Sigmoid colon (tissue), 4 donors: ENCODE data around the gene ZNF507.

Experiments used
- POLR2A ChIP-seq, 2 donors: fragments of 450-650 bp; IDR thresholded peaks; one replicate each; pipeline ENCODE4 v1.6.1; 2016; ENCODE audit warnings: antibody characterized with exemption in 2 of 2, mild to moderate bottlenecking in 2 of 2, moderate library complexity in 2 of 2
- POLR2AphosphoS5 ChIP-seq, 4 donors: sonication (generic); formaldehyde crosslinking; IDR thresholded peaks; one replicate each; pipeline ENCODE4 v1.6.1; 2017; ENCODE audit warnings: antibody characterized with exemption in 4 of 4
- TF ChIP-seq, protein P1 (sequence below), 4 experiments: fragments of 450-650 bp in 3 of 4; fragments of 200-600 bp in 1 of 4; IDR thresholded peaks; one replicate each; pipeline ENCODE4 v1.5.1; 2016 to 2019; ENCODE audit warnings: antibody characterized with exemption in 4 of 4, mild to moderate bottlenecking in 3 of 4, moderate library complexity in 2 of 4

DNA sequence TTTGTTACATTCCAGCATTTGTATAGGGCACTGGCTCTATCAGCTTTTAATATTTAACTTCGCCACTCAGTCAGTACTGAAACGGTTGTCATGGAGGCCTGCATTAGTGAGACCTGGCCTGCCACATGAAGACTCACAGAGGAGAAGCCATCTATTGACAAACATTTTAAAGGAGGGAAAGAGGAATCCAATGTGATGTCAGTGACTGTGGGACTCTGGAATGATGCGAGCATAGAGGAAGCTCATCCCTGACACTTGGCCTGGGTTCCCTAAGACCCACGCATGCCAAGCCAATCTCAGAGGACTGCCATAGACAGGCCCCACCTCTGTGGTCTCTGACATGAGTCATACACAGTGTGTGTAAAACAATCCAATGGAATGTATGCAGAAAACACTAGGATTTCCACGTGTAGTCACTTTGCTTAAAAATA is 52.3 kb downstream of the ZNF507 start:
- TF ChIP-seq, protein P1, sequence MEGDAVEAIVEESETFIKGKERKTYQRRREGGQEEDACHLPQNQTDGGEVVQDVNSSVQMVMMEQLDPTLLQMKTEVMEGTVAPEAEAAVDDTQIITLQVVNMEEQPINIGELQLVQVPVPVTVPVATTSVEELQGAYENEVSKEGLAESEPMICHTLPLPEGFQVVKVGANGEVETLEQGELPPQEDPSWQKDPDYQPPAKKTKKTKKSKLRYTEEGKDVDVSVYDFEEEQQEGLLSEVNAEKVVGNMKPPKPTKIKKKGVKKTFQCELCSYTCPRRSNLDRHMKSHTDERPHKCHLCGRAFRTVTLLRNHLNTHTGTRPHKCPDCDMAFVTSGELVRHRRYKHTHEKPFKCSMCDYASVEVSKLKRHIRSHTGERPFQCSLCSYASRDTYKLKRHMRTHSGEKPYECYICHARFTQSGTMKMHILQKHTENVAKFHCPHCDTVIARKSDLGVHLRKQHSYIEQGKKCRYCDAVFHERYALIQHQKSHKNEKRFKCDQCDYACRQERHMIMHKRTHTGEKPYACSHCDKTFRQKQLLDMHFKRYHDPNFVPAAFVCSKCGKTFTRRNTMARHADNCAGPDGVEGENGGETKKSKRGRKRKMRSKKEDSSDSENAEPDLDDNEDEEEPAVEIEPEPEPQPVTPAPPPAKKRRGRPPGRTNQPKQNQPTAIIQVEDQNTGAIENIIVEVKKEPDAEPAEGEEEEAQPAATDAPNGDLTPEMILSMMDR (IDR thresholded peaks at IDR 0.05): no peak
- no peak for TF ChIP-seq POLR2A (IDR thresholded peaks at IDR 0.05)
- no peak for TF ChIP-seq POLR2AphosphoS5 (IDR thresholded peaks at IDR 0.05)
